Fibroblast of lung (primary cell): ENCODE data around the gene TNFAIP2. TPM values are rescaled to one million over a fixed set of nuclear protein-coding genes. Genes with fewer than 3 reads are reported as not detected.

ENCODE experiments used
- DNase-seq, 2 donors: peaks; one replicate each; pipeline versions ENCODE4 v3.0.0 to v3.0.0-alpha.2; 2010; ENCODE audit warnings: low read depth in 2 of 2
- H2AFZ ChIP-seq: 2 replicates; pipeline ENCODE4 v1.5.1; 2012; ENCODE audit warnings: low read length, control low read depth, inconsistent platforms
- H3K27ac ChIP-seq: 2 replicates; pipeline ENCODE4 v1.5.1; 2011; ENCODE audit warnings: low read length, control low read depth; ENCODE audit not compliant: insufficient read depth
- H3K27me3 ChIP-seq: 2 replicates; pipeline ENCODE4 v1.5.1; 2011; ENCODE audit warnings: mild to moderate bottlenecking, low read length; ENCODE audit not compliant: control insufficient read depth, insufficient read depth
- H3K36me3 ChIP-seq: 2 replicates; pipeline ENCODE4 v1.5.1; 2011; ENCODE audit warnings: low read length; ENCODE audit not compliant: control insufficient read depth, insufficient read depth
- H3K4me1 ChIP-seq: 2 replicates; pipeline ENCODE4 v1.5.1; 2011; ENCODE audit warnings: low read length; ENCODE audit not compliant: control insufficient read depth, insufficient read depth; ENCODE audit errors: extremely low read depth
- H3K4me2 ChIP-seq: 2 replicates; pipeline ENCODE4 v1.5.1; 2011; ENCODE audit warnings: low read length, control low read depth; ENCODE audit not compliant: insufficient read depth; ENCODE audit errors: extremely low read depth
- H3K4me3 ChIP-seq, 4 experiments: fragments of 200-600 bp in 1 of 4; sonication (generic) in 1 of 4; replicated peaks in 1 of 4; 2 replicates each; pipeline ENCODE4 v1.5.1; 2011 to 2016; ENCODE audit warnings: low read length in 4 of 4, low read depth in 3 of 4, mild to moderate bottlenecking in 3 of 4, control low read depth in 2 of 4, inconsistent platforms in 1 of 4, mixed read lengths in 1 of 4; ENCODE audit not compliant: insufficient read depth in 1 of 4; ENCODE audit errors: control extremely low read depth in 1 of 4
- H3K79me2 ChIP-seq: 2 replicates; pipeline ENCODE4 v1.5.1; 2012; ENCODE audit warnings: mild to moderate bottlenecking, low read length, inconsistent platforms; ENCODE audit not compliant: control insufficient read depth, insufficient read depth
- H3K9ac ChIP-seq: 2 replicates; pipeline ENCODE4 v1.5.1; 2011; ENCODE audit warnings: mild to moderate bottlenecking, low read length, control low read depth; ENCODE audit not compliant: insufficient read depth
- H3K9me3 ChIP-seq: 2 replicates; pipeline ENCODE4 v1.5.1; 2012; ENCODE audit warnings: low read depth, low read length; ENCODE audit not compliant: control insufficient read depth, insufficient read depth
- H4K20me1 ChIP-seq: 2 replicates; pipeline ENCODE4 v1.5.1; 2011; ENCODE audit warnings: low read length; ENCODE audit not compliant: control insufficient read depth, insufficient read depth; ENCODE audit errors: extremely low read depth
- EZH2 ChIP-seq: IDR thresholded peaks from 2 replicates; pipeline ENCODE4 v1.5.1; 2012; ENCODE audit warnings: low read length, control low read depth, mild to moderate bottlenecking; ENCODE audit errors: missing control alignments
- polyA plus RNA-seq, 2 donors: library from polyadenylated mRNA; depleted of rRNA in 1 of 2; stranded (reverse) in 1 of 2; unstranded in 1 of 2; fragments of >200 nt; gene quantifications; 2 replicates each; pipeline ENCODE4 v1.2.1, GENCODE V29; 2011 to 2012; ENCODE audit warnings: missing spikeins in 1 of 2
- total RNA-seq: library from RNA; depleted of rRNA; stranded (reverse); fragments of >200 nt; gene quantifications from 2 replicates; pipeline ENCODE4 v1.2.1, GENCODE V29; 2014
- TF ChIP-seq, protein P1 (sequence below), 2 donors: IDR thresholded peaks in 1 of 2; conservative IDR thresholded peaks in 1 of 2; 1 replicate in 1 of 2; 2 replicates in 1 of 2; pipeline ENCODE4 v1.5.1; 2011 to 2012; ENCODE audit warnings: low read length in 2 of 2, control low read depth in 1 of 2, inconsistent platforms in 1 of 2, low read depth in 1 of 2, mild to moderate bottlenecking in 1 of 2

Gene TNFAIP2
- total and polyA plus RNA-seq, 2 donors (not counting 1 experiment from before 2014, with no cell fraction given), result 71.5 to 139 TPM

DNA sequence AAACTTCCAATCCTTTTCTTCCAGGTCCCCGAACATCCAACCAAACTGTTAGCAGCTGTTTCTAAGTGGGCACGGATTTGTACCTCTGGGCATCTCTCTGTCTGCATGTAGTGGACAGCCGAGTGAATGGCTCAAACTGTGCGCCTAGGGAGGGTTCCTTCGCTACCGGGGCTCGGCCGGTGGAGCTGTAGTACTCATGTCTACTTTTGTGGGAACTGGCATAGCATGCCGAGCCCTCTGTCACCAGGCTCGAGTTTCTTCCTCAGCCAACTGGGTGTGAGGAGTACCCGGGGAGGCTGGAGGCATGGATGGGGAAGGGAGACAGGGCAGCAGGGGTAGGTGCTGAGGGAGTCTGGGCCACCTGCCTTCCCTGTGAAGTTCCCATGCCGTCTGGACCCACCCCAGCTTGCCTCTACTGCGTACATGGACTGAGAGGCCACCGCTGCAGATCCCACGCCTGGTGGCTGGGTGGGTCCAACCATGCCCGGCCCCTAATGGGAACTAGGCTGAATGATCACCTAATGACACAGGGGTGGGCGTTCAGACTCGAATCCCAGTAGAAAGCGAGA is 23.0 kb downstream of the TNFAIP2 start:
- H3K27me3 ChIP-seq, result peaks cover 5% of the 10 kb centered on the region
- no peak overlapping the region for H3K4me2 ChIP-seq
- no peaks in the 10 kb centered on the region for H4K20me1 ChIP-seq
- H3K4me1 ChIP-seq, result peaks cover 2% of the 10 kb centered on the region
- H3K9me3 ChIP-seq, result no peaks in the 10 kb centered on the region
- H3K27ac ChIP-seq, result no peak overlapping the region
- no peak overlapping the region for H3K9ac ChIP-seq
- no peak for TF ChIP-seq EZH2
- TF ChIP-seq, protein P1, sequence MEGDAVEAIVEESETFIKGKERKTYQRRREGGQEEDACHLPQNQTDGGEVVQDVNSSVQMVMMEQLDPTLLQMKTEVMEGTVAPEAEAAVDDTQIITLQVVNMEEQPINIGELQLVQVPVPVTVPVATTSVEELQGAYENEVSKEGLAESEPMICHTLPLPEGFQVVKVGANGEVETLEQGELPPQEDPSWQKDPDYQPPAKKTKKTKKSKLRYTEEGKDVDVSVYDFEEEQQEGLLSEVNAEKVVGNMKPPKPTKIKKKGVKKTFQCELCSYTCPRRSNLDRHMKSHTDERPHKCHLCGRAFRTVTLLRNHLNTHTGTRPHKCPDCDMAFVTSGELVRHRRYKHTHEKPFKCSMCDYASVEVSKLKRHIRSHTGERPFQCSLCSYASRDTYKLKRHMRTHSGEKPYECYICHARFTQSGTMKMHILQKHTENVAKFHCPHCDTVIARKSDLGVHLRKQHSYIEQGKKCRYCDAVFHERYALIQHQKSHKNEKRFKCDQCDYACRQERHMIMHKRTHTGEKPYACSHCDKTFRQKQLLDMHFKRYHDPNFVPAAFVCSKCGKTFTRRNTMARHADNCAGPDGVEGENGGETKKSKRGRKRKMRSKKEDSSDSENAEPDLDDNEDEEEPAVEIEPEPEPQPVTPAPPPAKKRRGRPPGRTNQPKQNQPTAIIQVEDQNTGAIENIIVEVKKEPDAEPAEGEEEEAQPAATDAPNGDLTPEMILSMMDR (conservative IDR thresholded peaks at IDR 0.05 in 1 of 2, IDR thresholded peaks at IDR 0.05 in 1 of 2; ENCODE audit: low read depth in 1 of 2, low read length in 2 of 2), result no peak
- no peak overlapping the region for H2AFZ ChIP-seq
- DNase-seq, result no peak
- no peak overlapping the region for H3K4me3 ChIP-seq
- H3K79me2 ChIP-seq, result no peaks in the 10 kb centered on the region
- H3K36me3 ChIP-seq, result no peaks in the 10 kb centered on the region

DNA sequence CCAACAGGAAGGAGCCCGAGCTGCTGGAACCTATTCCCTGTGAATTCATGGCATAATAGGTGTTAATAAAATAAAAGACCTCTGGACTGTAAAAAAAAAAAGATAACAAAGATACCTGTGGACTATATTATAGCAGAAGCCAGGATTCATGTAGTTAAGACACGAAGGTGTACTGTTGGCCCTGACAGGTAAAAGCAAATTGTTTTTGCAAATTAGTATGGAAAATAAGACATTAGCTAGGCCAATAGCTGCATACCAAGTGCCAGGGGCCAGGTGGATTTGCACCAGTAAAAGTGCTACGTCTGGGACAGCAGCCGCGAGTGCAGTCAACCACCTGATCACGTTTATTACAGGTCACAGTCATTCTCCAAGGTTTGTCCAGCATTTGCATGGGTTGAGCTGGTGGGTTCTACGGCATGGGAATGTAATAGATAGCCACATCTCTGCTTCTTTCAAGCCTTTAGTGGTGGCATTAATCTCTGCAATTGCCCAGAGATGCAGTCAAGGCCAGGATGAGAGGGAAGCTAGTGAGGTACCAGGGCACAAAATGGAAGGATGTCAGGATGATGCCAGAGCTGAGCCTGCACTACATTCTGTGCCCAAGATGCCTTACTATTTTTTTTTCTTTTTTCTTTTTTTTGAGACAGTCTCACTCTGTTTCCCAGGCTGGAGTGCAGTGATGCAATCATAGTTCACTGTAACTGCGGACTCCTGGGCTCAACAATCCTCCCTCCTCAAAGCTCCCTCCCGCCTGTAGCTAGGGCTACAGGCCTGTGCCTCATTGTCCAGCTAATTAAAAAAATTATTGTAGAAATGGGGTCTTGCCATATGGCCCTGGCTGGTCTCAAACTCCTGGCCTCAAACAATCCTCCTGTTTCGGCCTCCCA is 26.3 kb downstream of the TNFAIP2 start:
- no peak for TF ChIP-seq EZH2
- TF ChIP-seq, protein P1 (conservative IDR thresholded peaks at IDR 0.05 in 1 of 2, IDR thresholded peaks at IDR 0.05 in 1 of 2; ENCODE audit: low read depth in 1 of 2, low read length in 2 of 2), result no peak
- H3K36me3 ChIP-seq, result no peaks in the 10 kb centered on the region
- H3K9me3 ChIP-seq, result no peaks in the 10 kb centered on the region
- H3K4me1 ChIP-seq, result no peaks in the 10 kb centered on the region
- peaks cover 3% of the 10 kb centered on the region for H3K27me3 ChIP-seq
- no peak overlapping the region for H3K9ac ChIP-seq
- no peaks in the 10 kb centered on the region for H3K79me2 ChIP-seq
- H3K4me3 ChIP-seq, result no peak overlapping the region
- no peak for DNase-seq
- no peak overlapping the region for H2AFZ ChIP-seq
- no peak overlapping the region for H3K27ac ChIP-seq
- H3K4me2 ChIP-seq, result no peak overlapping the region
- H4K20me1 ChIP-seq, result no peaks in the 10 kb centered on the region

DNA sequence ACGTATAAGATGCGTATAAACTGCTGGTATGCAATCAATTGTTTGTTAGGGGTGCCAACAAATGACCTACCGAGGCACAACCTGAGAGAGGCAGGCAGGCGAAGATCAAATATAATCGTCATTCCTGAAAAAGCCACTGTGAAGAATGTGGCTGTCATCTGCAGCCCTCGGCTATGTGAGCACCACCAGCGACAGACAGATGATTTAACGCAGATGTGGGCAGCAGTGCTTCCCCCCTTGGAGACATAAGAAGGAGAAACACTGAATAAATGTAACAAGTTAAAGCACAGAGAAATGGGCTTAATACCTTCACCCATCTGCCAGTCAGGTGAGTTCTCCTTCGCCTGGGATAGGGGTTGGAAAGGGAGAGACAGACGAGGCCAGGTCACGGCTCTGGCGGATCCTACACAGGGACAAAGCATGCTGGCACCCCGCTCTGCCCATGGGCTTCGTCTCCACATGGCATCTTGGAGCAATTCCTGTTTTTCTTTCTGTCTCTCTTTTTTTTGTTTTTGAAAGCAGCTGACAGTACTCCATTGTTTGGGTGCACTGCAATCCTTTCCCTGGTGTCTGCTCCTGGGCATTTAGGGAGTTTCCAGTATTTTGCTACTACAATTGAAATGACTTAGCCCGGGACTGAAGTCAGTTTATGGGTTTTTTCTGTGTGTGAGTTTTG is 28.1 kb downstream of the TNFAIP2 start:
- Histone ChIP-seq H3K4me2 (no peak overlapping the region), H3K27ac (no peak overlapping the region), H2AFZ (no peak overlapping the region), H3K9me3 (no peaks in the 10 kb centered on the region), H3K4me1 (peaks cover 2% of the 10 kb centered on the region), H3K9ac (no peak overlapping the region), H3K36me3 (no peaks in the 10 kb centered on the region), H3K27me3 (no peaks in the 10 kb centered on the region), H3K79me2 (no peaks in the 10 kb centered on the region), H3K4me3 (no peak overlapping the region), H4K20me1 (no peaks in the 10 kb centered on the region)
- TF ChIP-seq, protein P1 (conservative IDR thresholded peaks at IDR 0.05 in 1 of 2, IDR thresholded peaks at IDR 0.05 in 1 of 2; ENCODE audit: low read depth in 1 of 2, low read length in 2 of 2), result no peak
- TF ChIP-seq EZH2, result no peak
- no peak for DNase-seq
